DOHH2 (cell line): ENCODE measurements around the gene DDI2.

Experiments
- EZH2phosphoT487 ChIP-seq: fragments of 200-600 bp; sonication (generic); IDR thresholded peaks from 2 replicates; pipeline ENCODE4 v1.6.1; 2017; ENCODE audit warnings: borderline replicate concordance, mild to moderate bottlenecking, antibody characterized with exemption, low read length, moderate library complexity, mixed read lengths
- TF ChIP-seq, protein P1 (sequence below): fragments of 200-600 bp; sonication (generic); IDR thresholded peaks from one replicate; pipeline ENCODE4 v1.5.1; 2014; ENCODE audit warnings: antibody characterized with exemption, mild to moderate bottlenecking, low read depth, low read length; ENCODE audit not compliant: poor library complexity, severe bottlenecking

GRCh38 chr1:15636436-15636835 is 19.2 kb downstream of the DDI2 start:
- TF ChIP-seq, protein P1, sequence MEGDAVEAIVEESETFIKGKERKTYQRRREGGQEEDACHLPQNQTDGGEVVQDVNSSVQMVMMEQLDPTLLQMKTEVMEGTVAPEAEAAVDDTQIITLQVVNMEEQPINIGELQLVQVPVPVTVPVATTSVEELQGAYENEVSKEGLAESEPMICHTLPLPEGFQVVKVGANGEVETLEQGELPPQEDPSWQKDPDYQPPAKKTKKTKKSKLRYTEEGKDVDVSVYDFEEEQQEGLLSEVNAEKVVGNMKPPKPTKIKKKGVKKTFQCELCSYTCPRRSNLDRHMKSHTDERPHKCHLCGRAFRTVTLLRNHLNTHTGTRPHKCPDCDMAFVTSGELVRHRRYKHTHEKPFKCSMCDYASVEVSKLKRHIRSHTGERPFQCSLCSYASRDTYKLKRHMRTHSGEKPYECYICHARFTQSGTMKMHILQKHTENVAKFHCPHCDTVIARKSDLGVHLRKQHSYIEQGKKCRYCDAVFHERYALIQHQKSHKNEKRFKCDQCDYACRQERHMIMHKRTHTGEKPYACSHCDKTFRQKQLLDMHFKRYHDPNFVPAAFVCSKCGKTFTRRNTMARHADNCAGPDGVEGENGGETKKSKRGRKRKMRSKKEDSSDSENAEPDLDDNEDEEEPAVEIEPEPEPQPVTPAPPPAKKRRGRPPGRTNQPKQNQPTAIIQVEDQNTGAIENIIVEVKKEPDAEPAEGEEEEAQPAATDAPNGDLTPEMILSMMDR = no peak
- TF ChIP-seq EZH2phosphoT487 = no peak
